Measurements from ENCODE around the gene PIWIL1. TPM values are rescaled to one million over a fixed set of nuclear protein-coding genes. Genes with fewer than 3 reads are reported as not detected.

PIWIL1 gene
- total RNA-seq, 4 donors from 2014 or later: 0.55 TPM; not detected in 3

GRCh38 chr12:130301559-130301958 lies 36.1 kb upstream of the PIWIL1 start:
- in situ Hi-C loops (cut with MboI; ENCODE audit: low pct_ligation_motif_present in 1 of 4, low pct_unique_long_range_greater_than_20kb in 1 of 4, low sequenced_read_pairs in 3 of 4): no loop called here
- DNase-seq: no peak
- intact Hi-C loops (cut with DNase I; ENCODE audit: low total_unique reads): no loop called here
- Histone ChIP-seq H3K27ac (no peak overlapping the region), H3K4me3 (no peak overlapping the region), H3K9me3 (no peaks in the 10 kb centered on the region), H3K4me1 (no peaks in the 10 kb centered on the region), H3K36me3 (no peaks in the 10 kb centered on the region), H3K27me3 (no peaks in the 10 kb centered on the region)
- WGBS, 2 donors (ENCODE audit: low coverage in 1 of 2): 40 to 83% methylated on average over 1 to 14 of the region's 14 CpGs
- TF ChIP-seq POLR2AphosphoS5 (IDR thresholded peaks at IDR 0.05) (no peak), POLR2A (IDR thresholded peaks at IDR 0.05) (no peak), CTCF (IDR thresholded peaks at IDR 0.05) (no peak), EP300 (IDR thresholded peaks at IDR 0.05; ENCODE audit: low read depth) (no peak)

GRCh38 chr12:130303781-130304180 lies 33.9 kb upstream of the PIWIL1 start:
- H3K36me3 ChIP-seq: no peaks in the 10 kb centered on the region
- no peaks in the 10 kb centered on the region for H3K27me3 ChIP-seq
- 79% methylated on average over 8 of the region's 8 CpGs; no CpG with 5 or more reads in 1 of the 2 donors for WGBS, 2 donors (ENCODE audit: low coverage in 1 of 2)
- no peaks in the 10 kb centered on the region for H3K4me1 ChIP-seq
- DNase-seq: no peak
- in situ Hi-C loops (cut with MboI; ENCODE audit: low pct_ligation_motif_present in 1 of 4, low pct_unique_long_range_greater_than_20kb in 1 of 4, low sequenced_read_pairs in 3 of 4): no loop called here
- H3K27ac ChIP-seq: no peak overlapping the region
- no peak overlapping the region for H3K4me3 ChIP-seq
- TF ChIP-seq POLR2AphosphoS5 (IDR thresholded peaks at IDR 0.05): no peak
- no peak for TF ChIP-seq CTCF (IDR thresholded peaks at IDR 0.05)
- no peak for TF ChIP-seq POLR2A (IDR thresholded peaks at IDR 0.05)
- intact Hi-C loops (cut with DNase I; ENCODE audit: low total_unique reads): no loop called here
- H3K9me3 ChIP-seq: no peaks in the 10 kb centered on the region

- intact Hi-C loops (cut with DNase I; ENCODE audit: low total_unique reads) (no loop called here), in situ Hi-C loops (cut with MboI; ENCODE audit: low pct_ligation_motif_present in 1 of 4, low pct_unique_long_range_greater_than_20kb in 1 of 4, low sequenced_read_pairs in 3 of 4) (no loop called here)
- no peaks in the 10 kb centered on the region for H3K9me3 ChIP-seq
- no peak overlapping the region for H3K4me3 ChIP-seq
- WGBS, 2 donors (ENCODE audit: low coverage in 1 of 2): 83% methylated on average over 14 of the region's 14 CpGs; no CpG with 5 or more reads in 1 of the 2 donors
- H3K4me1 ChIP-seq: no peaks in the 10 kb centered on the region
- no peak overlapping the region for H3K27ac ChIP-seq
- TF ChIP-seq POLR2A (IDR thresholded peaks at IDR 0.05): no peak
- TF ChIP-seq CTCF (IDR thresholded peaks at IDR 0.05): no peak
- no peak for TF ChIP-seq EP300 (IDR thresholded peaks at IDR 0.05; ENCODE audit: low read depth)
- TF ChIP-seq POLR2AphosphoS5 (IDR thresholded peaks at IDR 0.05): no peak
- no peak for DNase-seq
- H3K27me3 ChIP-seq: no peaks in the 10 kb centered on the region
- no peaks in the 10 kb centered on the region for H3K36me3 ChIP-seq
Observed at GRCh38 chr12:130307859-130308258, 29.8 kb upstream of the PIWIL1 start.

GRCh38 chr12:130308393-130308792 lies 29.3 kb upstream of the PIWIL1 start:
- intact Hi-C loops (cut with DNase I; ENCODE audit: low total_unique reads) (no loop called here), in situ Hi-C loops (cut with MboI; ENCODE audit: low pct_ligation_motif_present in 1 of 4, low pct_unique_long_range_greater_than_20kb in 1 of 4, low sequenced_read_pairs in 3 of 4) (no loop called here)
- H3K4me3 ChIP-seq: no peak overlapping the region
- no peaks in the 10 kb centered on the region for H3K36me3 ChIP-seq
- H3K27me3 ChIP-seq: no peaks in the 10 kb centered on the region
- 85 to 91% methylated on average over 6 of the region's 6 CpGs for WGBS, 2 donors (ENCODE audit: low coverage in 1 of 2)
- TF ChIP-seq POLR2A (IDR thresholded peaks at IDR 0.05) (no peak), POLR2AphosphoS5 (IDR thresholded peaks at IDR 0.05) (no peak), EP300 (IDR thresholded peaks at IDR 0.05; ENCODE audit: low read depth) (no peak), CTCF (IDR thresholded peaks at IDR 0.05) (no peak)
- no peak for DNase-seq
- H3K9me3 ChIP-seq: no peaks in the 10 kb centered on the region
- no peak overlapping the region for H3K27ac ChIP-seq
- H3K4me1 ChIP-seq: no peaks in the 10 kb centered on the region

All from transverse colon (tissue), 4 donors.